Right atrium auricular region (tissue), 2 donors: Measurements from ENCODE around the gene LNP1. TPM values are rescaled to one million over a fixed set of nuclear protein-coding genes. Genes with fewer than 3 reads are reported as not detected.
"Not testable (repeated sequence)": the region's sequence is repeated elsewhere in the genome, so short reads cannot be mapped to it uniquely, and the experiment has no call there.

Experiments
- DNase-seq: peaks from one replicate; pipeline ENCODE4 v3.0.0-alpha.2; 2019; ENCODE audit warnings: low spot score
- H3K27ac ChIP-seq, 2 donors: fragments of 200-600 bp; sonication (generic); 1 replicate in 1 of 2; 2 replicates in 1 of 2; pipeline ENCODE4 v1.5.1; 2016 to 2019
- H3K27me3 ChIP-seq, 2 donors: fragments of 200-600 bp; sonication (generic); one replicate each; pipeline versions ENCODE4 v1.5.1 to v1.6.0; 2017 to 2019
- H3K36me3 ChIP-seq: fragments of 200-600 bp; sonication (generic); one replicate; pipeline ENCODE4 v1.5.1; 2016
- H3K4me1 ChIP-seq, 2 donors: fragments of 200-600 bp; sonication (generic); one replicate each; pipeline versions ENCODE4 v1.5.1 to v1.6.0; 2017 to 2019
- H3K4me3 ChIP-seq, 2 donors: fragments of 200-600 bp; sonication (generic); 1 replicate in 1 of 2; 2 replicates in 1 of 2; pipeline ENCODE4 v1.5.1; 2017 to 2019; ENCODE audit warnings: mild to moderate bottlenecking in 1 of 2, moderate library complexity in 1 of 2
- H3K9me3 ChIP-seq, 2 donors: fragments of 200-600 bp; sonication (generic); one replicate each; pipeline ENCODE4 v1.5.1; 2019
- total RNA-seq, 2 donors: library from RNA; depleted of rRNA; stranded (reverse); fragments of >200 nt; gene quantifications; one replicate each; pipeline ENCODE4 v1.1.0, GENCODE V29; 2016
- TF ChIP-seq, protein P1 (sequence below), 2 donors: fragments of 200-600 bp; sonication (generic); IDR thresholded peaks; one replicate each; pipeline ENCODE4 v1.5.1; 2019; ENCODE audit warnings: antibody characterized with exemption in 2 of 2

LNP1 gene, protein sequence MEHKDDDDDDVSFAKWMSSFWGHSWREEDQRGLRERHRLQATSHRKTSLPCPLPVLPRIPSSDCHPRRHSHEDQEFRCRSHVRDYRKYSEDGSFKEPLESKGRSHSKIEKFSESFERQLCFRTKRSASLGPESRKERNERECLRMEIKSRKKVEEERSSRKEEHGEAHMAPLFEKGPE
- 1 to 10 TPM; 4.6 to 5.4 TPM for total RNA-seq

DNA sequence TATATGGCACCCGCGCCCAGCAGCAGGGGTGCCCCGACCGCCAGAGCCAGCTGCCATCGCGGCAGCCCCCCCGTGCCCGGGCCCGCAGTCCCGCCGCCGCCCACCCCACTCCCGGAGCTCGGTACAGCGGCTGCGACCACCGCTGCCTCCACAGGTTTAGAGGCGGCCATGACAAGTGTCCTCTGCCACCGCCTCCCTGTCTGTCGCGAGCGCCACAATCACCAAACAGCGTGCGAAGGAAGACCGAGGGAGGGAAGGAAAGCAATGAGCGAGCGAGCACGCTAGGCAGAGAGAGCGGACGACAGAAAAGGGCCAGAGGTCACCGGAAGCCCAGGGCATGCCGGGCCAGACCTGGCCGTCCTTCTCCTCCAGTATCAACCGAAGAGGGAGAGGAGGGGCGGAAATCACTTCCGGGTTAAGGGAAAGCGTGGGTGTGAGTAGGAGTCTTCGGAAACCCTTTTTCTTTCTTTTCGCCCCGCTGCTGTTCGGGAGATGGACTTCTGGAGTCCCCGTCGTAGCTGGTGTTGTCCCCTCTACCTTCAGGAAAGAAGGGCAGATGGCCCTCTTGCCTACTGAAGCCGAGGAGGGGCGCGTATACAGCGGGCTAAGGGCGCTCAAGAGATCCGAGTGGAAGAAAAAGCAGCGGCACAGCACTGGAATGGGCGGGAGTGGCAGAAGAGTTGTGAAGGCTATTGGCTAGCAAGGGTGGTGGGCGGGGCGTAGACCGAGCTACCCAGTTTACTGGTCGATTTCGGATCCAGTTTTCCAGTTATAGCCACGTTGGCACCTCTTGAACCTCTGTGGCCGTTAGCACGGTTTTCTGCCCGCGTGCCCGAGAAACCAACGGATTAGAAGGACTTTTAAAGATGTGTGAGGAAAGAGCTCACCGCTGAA lies at the start of gene LNP1, which contains the start of gene TOMM70:
LNP1 (plus strand) TSS at position 760 of the 894 bp plus-strand sequence. CDS start 28,191 bp downstream, outside the sequence.
TOMM70 (minus strand) TSS at position 310 of the 894 bp plus-strand sequence; CDS start at position 170, 140 bp downstream.
- no peaks in the 10 kb centered on the region for H3K9me3 ChIP-seq
- TF ChIP-seq, protein P1, sequence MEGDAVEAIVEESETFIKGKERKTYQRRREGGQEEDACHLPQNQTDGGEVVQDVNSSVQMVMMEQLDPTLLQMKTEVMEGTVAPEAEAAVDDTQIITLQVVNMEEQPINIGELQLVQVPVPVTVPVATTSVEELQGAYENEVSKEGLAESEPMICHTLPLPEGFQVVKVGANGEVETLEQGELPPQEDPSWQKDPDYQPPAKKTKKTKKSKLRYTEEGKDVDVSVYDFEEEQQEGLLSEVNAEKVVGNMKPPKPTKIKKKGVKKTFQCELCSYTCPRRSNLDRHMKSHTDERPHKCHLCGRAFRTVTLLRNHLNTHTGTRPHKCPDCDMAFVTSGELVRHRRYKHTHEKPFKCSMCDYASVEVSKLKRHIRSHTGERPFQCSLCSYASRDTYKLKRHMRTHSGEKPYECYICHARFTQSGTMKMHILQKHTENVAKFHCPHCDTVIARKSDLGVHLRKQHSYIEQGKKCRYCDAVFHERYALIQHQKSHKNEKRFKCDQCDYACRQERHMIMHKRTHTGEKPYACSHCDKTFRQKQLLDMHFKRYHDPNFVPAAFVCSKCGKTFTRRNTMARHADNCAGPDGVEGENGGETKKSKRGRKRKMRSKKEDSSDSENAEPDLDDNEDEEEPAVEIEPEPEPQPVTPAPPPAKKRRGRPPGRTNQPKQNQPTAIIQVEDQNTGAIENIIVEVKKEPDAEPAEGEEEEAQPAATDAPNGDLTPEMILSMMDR (IDR thresholded peaks at IDR 0.05), result no peak
- H3K27me3 ChIP-seq, result no peaks in the 10 kb centered on the region
- H3K36me3 ChIP-seq, result no peaks in the 10 kb centered on the region
- H3K27ac ChIP-seq, result peak within 1 kb of the TSS; percentile 91 to 95
- H3K4me3 ChIP-seq, result peak within 1 kb of the TSS; percentile 83 to 88
- DNase-seq, result peak; percentile 99
- H3K4me1 ChIP-seq, result peaks cover 0 to 53% of the 10 kb centered on the region in 2 donors

DNA sequence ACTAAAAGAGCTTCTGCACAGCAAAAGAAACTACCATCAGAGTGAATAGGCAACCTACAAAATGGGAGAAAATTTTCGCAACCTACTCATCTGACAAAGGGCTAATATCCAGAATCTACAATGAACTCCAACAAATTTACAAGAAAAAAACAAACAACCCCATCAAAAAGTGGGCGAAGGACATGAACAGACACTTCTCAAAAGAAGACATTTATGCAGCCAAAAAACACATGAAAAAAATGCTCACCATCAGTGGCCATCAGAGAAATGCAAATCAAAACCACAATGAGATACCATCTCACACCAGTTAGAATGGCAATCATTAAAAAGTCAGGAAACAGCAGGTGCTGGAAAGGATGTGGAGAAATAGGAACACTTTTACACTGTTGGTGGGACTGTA lies 49.6 kb upstream of the LNP1 start:
- not testable (repeated sequence) for H3K27ac ChIP-seq, H3K4me1 ChIP-seq, H3K27me3 ChIP-seq, DNase-seq, H3K9me3 ChIP-seq, H3K4me3 ChIP-seq
- H3K36me3 ChIP-seq, result peaks cover 64% of the 10 kb centered on the region

DNA sequence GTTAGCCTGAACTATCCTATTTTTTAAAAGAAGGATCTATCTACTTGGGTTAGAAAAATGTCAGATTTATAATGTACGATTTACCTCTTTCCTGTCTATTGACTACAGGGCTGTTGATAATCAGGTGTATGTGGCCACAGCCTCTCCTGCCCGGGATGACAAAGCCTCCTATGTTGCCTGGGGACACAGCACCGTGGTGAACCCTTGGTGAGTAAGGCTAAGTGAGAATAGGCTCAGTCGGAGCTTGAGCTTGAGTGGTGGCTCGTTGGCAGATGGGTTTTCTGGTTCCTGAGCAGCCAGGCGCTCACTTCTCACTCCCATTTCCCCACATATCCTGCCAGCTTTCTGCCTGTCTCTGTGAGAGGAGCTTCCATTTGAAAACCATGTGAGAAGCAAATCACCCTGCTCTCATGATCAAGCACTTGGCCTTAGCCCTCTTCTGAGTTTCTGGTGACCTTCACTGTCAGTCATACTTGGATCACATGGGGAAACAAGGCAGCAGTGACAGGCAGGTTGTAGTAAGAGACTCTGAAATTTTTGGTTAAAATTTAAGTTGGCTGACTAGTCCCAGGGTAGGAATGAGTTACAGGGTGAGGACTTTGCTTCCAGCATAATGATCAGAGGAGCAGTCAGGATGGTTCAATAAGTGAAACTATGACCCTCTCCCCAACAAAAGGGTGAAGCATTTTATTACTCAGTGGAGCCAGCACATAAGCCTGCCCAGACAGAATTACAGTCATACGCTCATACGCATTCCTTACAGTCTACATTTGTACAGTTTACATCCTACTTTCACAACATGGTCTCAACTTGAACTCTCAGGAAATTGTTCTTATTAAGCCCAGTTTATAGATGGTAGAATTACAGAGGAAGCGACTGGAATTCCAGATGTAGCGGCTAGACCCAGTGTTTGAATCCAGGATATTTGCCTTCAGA lies 48.8 kb upstream of the LNP1 start:
- no peak for DNase-seq
- Histone ChIP-seq H3K36me3 (peaks cover 68% of the 10 kb centered on the region), H3K27ac (no peak overlapping the region), H3K4me1 (no peaks in the 10 kb centered on the region), H3K9me3 (no peaks in the 10 kb centered on the region), H3K4me3 (no peak overlapping the region), H3K27me3 (no peaks in the 10 kb centered on the region)
- TF ChIP-seq, protein P1 (IDR thresholded peaks at IDR 0.05), result no peak

DNA sequence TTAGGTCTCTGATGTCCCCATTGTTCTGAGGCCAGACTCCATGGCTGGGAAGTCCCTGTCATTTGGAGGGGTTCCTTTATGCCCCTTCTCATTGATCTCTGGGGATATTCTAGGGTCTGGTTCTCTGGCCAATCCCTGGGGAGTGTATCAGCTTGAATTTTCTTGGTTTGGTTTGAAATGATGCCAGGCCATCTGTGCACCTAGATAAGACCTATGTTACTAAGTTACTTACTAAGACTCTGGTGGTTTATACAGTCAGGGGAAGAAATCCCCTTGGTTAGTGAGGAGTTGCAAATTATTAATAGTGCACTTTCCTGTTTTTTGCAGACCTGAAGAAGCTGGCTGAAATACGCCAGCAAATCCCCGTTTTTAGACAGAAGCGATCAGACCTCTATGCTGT lies 46.5 kb upstream of the LNP1 start:
- Histone ChIP-seq H3K9me3 (no peaks in the 10 kb centered on the region), H3K36me3 (peaks cover 49% of the 10 kb centered on the region), H3K4me1 (no peaks in the 10 kb centered on the region), H3K27ac (no peak overlapping the region), H3K27me3 (no peaks in the 10 kb centered on the region), H3K4me3 (no peak overlapping the region)
- DNase-seq, result no peak
- TF ChIP-seq, protein P1 (IDR thresholded peaks at IDR 0.05), result no peak

DNA sequence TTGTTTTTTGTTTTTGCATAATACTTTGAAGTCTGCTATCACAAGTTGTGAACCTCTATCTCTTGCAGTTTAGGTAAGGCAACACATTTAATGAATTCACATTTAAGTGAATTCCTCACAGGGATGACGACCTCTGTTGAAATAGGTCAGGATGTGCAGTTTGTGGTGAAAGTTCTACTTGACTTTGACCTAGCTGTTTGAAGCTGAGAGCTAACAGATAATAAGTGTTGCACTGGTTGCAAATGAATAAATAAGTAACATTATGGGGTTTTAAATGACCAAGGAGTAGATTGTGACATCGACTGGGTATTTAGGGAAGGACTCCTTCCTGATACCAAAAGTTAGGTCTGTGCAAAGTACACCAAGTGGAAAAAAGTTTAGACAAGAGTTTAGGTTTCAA lies 42.9 kb upstream of the LNP1 start:
- H3K9me3 ChIP-seq, result peaks cover 0 to 6% of the 10 kb centered on the region in 2 donors
- H3K4me1 ChIP-seq, result no peaks in the 10 kb centered on the region
- H3K4me3 ChIP-seq, result no peak overlapping the region
- no peak overlapping the region for H3K27ac ChIP-seq
- H3K27me3 ChIP-seq, result no peaks in the 10 kb centered on the region
- TF ChIP-seq, protein P1 (IDR thresholded peaks at IDR 0.05), result no peak
- H3K36me3 ChIP-seq, result peaks cover 43% of the 10 kb centered on the region
- DNase-seq, result no peak
